HL-60 (cell line): Measurements from ENCODE around the gene KRT12.

Experiments used
- GABPA ChIP-seq: IDR thresholded peaks from 2 replicates; pipeline ENCODE4 v1.6.1; 2012; ENCODE audit warnings: low read depth
- POLR2AphosphoS5 ChIP-seq: IDR thresholded peaks from 2 replicates; pipeline ENCODE4 v1.6.1; 2012; ENCODE audit warnings: low read depth
- SPI1 ChIP-seq: IDR thresholded peaks from 2 replicates; pipeline ENCODE4 v1.6.1; 2012; ENCODE audit warnings: low read depth, mild to moderate bottlenecking, borderline replicate concordance
- TF ChIP-seq, protein P1 (sequence below): IDR thresholded peaks from one replicate; pipeline ENCODE4 v1.5.1; 2011; ENCODE audit warnings: low read length, control low read depth, inconsistent platforms; ENCODE audit not compliant: insufficient read depth
- TF ChIP-seq, protein P2 (sequence below): IDR thresholded peaks from 2 replicates; pipeline ENCODE4 v1.6.1; 2012; ENCODE audit warnings: low read depth; ENCODE audit not compliant: insufficient replicate concordance

DNA sequence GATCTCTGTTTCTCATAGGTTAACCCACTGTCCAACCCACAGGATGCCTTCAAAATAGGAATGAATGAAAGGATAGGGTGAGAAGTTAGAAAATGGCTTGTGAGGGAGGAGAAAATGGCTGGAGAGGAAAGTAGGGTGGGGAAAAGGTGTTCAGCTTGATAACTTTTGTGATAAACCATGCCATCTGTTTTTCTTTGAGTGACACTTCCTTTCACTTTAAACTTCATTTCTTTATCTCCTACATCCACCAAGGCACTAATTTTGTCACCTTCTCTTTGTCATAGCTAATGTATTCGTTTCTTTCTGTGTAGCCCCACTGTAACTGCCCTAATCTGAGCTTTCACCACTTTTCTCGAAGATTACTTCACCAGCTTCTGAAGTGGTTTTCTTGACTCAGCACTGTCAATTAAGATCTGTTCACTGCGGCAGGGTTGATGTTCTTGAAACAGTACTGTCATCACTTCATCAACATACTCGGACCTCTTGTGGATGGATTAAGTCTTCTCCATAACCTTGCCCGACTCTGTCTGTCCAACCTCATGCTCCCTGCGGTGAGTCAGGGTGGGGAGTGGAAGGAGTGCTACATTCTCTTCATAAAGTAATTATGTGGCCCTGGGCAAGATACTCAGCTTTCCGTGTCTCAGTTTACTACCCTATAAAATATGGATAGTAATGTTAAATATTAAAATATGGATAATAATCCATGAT, 39.1 kb downstream of the KRT12 start:
- TF ChIP-seq POLR2AphosphoS5, result no peak
- TF ChIP-seq, protein P1, sequence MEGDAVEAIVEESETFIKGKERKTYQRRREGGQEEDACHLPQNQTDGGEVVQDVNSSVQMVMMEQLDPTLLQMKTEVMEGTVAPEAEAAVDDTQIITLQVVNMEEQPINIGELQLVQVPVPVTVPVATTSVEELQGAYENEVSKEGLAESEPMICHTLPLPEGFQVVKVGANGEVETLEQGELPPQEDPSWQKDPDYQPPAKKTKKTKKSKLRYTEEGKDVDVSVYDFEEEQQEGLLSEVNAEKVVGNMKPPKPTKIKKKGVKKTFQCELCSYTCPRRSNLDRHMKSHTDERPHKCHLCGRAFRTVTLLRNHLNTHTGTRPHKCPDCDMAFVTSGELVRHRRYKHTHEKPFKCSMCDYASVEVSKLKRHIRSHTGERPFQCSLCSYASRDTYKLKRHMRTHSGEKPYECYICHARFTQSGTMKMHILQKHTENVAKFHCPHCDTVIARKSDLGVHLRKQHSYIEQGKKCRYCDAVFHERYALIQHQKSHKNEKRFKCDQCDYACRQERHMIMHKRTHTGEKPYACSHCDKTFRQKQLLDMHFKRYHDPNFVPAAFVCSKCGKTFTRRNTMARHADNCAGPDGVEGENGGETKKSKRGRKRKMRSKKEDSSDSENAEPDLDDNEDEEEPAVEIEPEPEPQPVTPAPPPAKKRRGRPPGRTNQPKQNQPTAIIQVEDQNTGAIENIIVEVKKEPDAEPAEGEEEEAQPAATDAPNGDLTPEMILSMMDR, result no peak
- TF ChIP-seq, protein P2, sequence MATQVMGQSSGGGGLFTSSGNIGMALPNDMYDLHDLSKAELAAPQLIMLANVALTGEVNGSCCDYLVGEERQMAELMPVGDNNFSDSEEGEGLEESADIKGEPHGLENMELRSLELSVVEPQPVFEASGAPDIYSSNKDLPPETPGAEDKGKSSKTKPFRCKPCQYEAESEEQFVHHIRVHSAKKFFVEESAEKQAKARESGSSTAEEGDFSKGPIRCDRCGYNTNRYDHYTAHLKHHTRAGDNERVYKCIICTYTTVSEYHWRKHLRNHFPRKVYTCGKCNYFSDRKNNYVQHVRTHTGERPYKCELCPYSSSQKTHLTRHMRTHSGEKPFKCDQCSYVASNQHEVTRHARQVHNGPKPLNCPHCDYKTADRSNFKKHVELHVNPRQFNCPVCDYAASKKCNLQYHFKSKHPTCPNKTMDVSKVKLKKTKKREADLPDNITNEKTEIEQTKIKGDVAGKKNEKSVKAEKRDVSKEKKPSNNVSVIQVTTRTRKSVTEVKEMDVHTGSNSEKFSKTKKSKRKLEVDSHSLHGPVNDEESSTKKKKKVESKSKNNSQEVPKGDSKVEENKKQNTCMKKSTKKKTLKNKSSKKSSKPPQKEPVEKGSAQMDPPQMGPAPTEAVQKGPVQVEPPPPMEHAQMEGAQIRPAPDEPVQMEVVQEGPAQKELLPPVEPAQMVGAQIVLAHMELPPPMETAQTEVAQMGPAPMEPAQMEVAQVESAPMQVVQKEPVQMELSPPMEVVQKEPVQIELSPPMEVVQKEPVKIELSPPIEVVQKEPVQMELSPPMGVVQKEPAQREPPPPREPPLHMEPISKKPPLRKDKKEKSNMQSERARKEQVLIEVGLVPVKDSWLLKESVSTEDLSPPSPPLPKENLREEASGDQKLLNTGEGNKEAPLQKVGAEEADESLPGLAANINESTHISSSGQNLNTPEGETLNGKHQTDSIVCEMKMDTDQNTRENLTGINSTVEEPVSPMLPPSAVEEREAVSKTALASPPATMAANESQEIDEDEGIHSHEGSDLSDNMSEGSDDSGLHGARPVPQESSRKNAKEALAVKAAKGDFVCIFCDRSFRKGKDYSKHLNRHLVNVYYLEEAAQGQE, result no peak
- no peak for TF ChIP-seq SPI1
- no peak for TF ChIP-seq GABPA
